CMK (cell line): ENCODE results near the gene IRX3.

Experiments used
- DNase-seq: peaks from one replicate; pipeline ENCODE4 v3.0.0-alpha.2; 2010; ENCODE audit warnings: low read depth

IRX3 gene

DNA sequence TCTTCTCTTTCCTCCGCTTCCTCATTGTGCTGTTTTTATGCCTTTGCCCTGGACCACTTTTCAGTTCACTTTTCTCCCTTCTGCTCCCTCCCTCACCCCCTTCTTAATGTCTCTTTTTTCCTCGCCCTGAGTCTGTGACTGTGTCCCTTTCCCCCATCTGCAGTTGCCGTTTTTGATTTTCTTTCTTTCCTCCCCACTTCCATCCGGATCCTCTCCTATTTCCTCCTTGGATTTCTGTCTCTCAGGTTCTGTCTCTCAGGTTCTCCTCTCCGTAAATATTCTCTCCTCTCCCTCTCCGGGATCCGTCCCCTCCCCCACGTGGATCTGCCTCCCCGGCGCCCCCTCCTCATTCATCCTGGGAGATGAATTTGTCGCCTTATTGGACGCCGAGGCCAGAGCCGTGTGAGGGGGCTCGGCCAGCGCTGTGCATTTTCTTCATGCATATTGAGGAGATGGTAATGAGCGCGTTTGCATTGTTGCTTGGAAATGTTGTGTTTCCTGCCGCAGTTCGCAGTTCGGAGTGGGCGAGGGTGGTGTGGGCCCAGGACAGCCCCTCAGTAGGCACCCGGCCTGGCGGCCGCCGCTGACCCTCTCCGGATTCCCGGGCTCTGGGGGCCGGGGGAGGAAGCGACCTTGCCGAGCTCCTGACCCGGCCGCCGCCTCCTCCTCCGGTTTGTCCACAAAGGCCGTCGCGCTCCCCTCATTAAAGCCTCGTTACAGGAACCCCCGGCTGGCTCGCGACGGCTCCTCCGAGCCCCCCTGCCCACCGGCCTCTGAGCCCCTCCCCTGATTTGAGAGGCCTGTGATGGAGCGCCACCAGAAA lies 4.5 kb upstream of the IRX3 start:
- DNase-seq: no peak

GRCh38 chr16:54289945-54290832 lies 3.6 kb upstream of the IRX3 start:
- DNase-seq: no peak

DNA sequence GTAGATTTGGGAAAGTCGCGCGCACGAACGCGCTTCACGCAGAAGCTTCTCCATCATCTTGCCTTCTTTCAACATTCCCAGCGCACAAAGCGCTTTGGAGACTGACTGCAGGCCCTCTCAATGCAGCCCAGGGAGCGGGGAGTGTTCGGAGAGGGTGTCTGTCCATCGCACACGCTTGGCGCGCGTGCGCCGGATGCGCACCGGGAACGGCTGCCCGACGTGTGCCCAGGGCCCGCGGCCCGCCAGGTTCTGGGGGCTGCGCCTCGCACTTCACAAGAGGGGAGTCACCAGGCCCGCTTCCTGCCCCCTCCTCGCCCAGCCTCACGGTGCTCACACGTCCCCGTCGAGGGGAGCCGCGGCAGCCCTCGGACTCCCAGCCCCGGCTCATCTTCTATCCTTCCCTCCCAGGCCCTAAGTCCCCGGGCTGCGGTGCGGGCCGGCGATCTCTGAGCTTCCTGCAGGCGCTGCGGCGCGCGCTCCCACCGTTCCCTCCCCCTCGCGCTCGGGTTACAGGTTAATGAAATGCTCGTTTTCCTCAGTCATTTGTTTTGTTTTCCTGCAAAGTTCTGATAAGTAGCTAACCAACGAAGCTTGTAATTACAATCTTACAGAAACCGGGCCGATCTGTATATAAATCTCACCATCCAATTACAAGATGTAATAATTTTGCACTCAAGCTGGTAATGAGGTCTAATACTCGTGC lies 2.8 kb upstream of the IRX3 start:
- DNase-seq: no peak

- no peak for DNase-seq
Observed at GRCh38 chr16:54288835-54289241, 2.3 kb upstream of the IRX3 start.

DNA sequence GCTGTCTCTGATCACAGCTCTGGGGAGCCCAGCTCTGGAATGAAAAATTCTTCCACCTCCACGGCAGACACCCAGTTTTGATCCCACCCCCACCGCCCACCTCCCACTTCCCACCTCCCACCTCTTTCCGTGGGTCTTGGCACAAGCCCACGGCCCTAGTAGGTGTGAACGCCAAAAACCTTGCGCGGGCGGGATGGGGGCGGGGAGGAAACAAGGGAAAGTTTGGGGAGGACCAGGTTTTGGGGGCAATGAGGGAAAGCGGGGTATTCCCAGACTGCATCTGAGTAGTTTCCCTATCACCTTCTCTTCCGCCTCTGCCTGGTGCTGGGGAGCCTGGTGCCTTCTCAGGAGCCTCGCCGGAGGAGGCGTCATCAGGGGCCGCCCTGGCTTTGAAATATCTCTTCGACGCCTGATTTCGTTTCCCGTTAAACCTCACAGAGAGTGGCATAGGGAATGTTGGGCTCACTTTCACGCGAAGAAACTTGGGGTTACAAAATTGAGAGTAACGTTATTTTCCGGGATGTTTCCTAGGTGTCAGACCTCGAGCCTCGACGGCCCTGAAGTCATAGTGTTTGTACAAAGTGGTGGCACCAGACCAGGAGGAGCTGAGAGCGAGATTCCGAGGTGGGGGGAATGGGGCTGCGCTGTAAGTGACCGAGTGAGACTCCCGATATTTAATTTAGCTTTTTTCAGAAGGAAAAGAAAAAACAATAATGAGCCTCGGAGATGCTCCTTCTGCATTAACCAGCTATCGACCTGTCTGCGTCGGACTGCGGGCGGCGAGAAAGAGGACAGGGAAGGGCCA lies 1.6 kb upstream of the IRX3 start:
- no peak for DNase-seq

GRCh38 chr16:54287131-54288029 lies 793 bp upstream of the IRX3 start:
- DNase-seq: no peak

- DNase-seq: no peak
Observed at GRCh38 chr16:54286090-54286365, 559 bp downstream of the IRX3 start.

DNA sequence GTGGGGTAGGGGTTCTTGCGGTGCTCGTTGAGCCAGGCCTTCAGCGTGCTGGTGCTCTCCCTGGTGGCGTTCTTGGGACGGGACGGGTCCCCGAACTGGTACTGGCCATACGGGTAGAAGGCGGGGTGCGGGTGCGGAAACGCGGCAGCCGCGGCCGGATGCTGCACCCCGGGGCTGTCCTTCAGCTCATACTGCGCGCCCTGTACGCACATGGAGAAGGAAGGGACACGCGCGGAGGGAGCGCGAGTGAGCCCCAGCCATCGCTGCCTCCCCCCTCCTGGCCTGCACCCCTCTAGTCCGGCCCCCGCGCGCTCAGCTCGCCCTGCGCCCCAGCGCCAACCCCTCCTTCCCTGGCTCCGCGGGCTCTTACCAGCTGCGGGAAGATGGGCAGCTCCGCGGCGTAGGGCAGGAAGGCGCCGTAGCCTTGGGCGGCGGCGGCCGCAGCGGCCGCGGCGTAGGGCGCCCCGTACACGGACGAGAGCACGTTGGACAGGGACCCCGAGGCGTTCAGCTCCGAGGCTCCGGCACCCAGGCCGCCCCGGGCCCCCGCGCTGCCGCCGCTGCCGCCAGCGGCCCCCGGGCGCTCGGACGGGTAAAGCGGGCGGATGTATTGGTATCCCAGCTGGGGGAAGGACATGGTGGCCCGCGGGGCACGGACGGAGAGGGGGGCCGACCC lies 1.0 kb downstream of the IRX3 start:
- DNase-seq: no peak

GRCh38 chr16:54284931-54285413 lies 1.6 kb downstream of the IRX3 start:
- no peak for DNase-seq

DNA sequence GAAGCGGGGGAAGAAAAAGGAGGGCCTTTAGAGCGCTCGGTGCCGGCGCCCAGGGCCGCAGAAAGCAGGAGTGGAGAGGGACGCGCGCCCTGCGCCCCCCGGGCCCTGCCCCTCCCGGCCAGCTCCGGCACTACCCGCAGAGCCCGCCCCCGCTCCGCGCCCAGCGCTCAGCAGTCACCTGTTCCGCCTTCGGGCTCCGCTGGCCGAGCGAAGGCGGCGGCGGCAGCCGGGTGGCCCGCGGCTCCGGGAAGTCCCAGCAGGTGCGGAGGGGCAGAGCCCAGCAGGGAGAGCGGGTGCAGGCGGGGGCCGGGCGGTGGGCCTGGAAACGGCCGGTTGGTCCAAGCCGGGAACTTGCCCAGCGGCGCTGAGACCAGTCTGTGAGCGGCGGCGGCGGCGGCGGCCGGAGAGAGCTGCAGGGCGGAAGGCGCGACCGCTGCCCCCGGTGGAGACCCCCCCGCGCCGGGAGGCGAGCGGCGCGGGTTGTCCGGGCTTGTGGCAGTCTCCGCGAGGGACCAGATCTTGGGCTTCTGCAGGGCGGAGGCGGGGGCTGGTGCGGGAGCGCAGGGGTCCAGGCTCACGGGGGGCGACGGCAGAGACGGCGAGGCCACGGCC lies 2.2 kb downstream of the IRX3 start:
- no peak for DNase-seq

DNA sequence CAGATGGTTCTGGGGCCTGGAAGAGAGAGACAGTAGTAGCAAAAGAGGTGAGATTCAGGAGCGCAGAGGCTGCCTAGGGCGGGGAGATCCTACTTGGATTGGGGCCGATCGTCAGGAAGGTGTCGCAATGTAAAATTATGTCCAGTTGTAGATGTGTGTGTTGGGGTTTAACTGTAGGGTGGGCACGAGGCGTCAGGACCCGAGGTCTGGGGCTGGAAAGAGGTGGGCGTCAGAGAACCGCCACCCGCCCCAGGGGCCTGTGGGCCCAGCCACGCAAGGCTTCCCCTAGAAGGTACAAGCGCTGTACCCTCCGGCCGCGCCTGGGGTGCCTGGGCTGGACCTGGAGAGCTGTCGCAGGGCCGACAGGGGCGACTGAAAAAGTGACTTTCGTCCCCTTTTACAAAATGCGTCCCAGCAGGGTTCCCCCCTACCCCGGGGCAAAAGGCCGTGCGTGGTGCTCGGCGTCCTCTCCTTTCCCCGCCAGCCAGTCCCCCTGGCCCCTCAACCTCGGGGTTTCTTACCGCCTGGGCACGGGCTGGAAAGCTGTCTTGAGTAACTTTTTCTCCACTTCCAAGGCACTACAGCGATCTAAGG lies 2.8 kb downstream of the IRX3 start:
- DNase-seq: no peak

DNA sequence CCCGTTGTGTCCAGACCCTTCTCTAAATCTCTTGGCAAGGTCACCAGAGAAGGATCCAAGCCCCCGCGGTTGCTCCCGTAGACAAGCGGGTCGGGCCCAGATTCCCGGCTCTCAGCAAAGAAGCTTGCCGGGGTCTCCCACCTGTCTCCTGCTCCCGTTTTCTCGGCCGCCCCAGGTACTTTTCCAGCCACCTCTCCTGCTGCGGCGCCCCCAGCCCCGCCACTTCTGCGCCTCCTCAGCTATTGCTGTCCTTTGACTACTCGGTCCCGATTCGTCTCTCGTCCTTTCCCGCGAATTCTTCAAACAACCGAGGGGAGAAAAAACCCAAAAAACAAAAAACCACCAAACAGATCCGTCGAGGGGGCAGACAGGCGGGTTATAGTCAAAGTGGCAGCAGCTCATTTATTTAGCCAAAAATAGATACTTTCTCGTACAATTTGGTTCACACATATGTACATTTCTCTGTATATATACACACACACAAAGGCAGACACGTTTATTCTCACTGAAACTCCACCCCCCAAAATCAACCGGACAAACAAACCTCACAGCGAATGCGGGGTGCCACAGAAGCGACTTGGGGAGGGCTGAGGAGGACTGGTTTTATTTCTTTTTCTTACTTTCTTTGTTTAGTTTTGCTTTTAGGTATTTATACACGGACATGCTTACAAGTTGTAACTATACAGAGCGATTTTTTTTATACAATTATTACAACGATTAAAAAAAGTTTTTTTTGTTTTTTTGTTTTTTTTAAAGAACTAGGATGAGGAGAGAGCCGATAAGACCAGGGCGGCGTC lies 3.5 kb downstream of the IRX3 start:
- no peak for DNase-seq

DNA sequence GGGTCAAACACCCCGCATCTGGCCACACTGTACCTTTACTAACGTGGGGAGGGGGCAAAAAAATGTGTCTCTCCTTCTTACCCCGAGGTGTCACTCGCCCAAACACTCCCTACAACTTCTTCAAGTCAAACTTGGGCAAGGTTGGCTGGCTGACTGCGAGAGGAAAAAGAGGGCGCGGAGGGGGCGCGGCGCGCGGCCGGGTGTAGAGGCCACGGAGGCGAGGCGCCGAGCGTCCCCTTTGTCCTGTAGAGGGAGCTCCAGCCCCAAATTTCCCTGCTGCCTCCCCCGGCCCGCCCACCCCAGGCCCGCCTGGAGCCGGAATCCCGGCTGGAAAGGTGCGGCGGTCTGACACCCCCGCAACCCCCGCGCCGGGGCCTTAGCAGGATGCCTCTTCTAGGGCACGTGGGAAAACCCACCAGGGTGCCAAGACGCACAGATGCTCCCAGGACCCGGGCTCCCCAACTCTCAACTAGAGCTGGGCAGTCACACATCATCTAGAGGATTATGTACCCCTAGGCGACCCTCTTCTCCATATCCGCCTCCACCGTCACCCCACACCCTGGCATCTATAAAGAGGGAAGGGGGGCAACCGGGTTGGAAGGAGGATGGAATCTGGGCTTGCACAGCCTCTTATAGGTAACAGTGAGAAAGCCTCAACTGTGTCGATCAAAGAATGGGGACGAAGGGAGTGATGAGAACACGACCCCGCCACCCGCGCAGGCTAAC lies 4.2 kb downstream of the IRX3 start:
- no peak for DNase-seq

- no peak for DNase-seq
Observed at GRCh38 chr16:54281535-54282201, 4.9 kb downstream of the IRX3 start.

- DNase-seq: no peak
Observed at GRCh38 chr16:54280751-54281150, 5.8 kb downstream of the IRX3 start.

DNA sequence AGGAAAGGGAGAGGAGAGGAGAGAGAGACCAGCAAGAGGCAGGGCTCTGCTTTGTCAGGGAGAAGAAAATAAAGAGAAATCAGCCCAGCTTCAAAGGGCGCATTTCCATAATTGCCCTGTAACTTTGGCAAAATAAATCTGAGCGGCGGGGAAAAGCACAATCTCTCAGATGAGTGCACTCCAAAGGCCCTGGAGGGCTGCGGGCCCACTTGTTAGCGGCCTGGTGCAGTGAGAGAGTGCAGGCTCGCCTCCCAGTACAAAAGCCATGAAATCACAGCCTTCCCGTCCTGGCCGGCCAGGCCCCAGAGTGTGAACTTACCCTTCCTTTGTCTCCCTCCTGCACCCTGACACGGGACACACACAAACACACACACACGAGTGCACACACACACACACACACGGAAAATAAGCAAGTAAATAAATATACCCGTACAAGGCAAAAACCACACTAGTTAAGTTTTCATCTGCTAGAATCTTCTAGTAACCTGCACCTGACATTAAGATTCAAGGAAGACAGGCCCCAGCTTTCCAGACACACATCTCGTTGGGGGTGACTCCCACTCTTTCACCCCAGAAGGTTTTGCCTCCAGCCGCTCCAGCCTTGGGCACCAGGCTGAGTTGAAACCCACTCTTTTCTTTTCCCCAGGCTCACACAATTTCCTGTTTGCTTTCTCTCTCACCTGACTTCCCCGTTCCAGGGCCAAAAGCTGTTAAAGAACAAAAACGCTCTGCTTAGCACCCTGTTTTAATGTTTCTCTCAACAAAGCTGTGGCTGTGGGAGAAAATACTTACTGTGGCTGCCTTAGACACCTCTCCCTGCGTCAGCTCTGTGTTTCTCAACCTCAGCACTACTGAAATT lies 8.5 kb downstream of the IRX3 start:
- DNase-seq: no peak
